GM18858 (cell line): Measurements from ENCODE around the gene GSC2.
"Not testable (repeated sequence)": the region's sequence is repeated elsewhere in the genome, so short reads cannot be mapped to it uniquely, and the experiment has no call there.

Experiments
- ATAC-seq: cut with Tn5 transposase; IDR thresholded peaks from one replicate; pipeline ENCODE4 v1.9.1; 2021; ENCODE audit not compliant: unreplicated experiment

Gene GSC2

DNA sequence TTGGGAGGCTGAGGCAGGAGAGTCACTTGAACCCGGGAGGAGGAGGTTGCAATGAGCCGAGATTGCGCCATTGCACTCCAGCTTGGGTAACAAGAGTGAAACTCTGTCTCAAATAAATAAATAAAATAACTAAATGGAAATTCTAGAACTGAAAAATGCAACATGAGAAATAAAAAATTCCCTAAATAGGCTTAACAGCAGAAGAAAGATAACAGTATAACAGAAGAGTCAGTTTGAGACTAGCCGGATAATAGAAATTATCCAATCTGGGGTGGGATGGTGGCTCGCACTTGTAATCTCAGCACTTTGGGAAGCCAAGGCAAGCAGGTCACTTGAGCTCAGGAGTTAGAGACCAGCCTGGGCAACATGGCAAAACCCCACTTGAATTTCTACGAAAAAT, 14.3 kb upstream of the GSC2 start:
- no peak for ATAC-seq

DNA sequence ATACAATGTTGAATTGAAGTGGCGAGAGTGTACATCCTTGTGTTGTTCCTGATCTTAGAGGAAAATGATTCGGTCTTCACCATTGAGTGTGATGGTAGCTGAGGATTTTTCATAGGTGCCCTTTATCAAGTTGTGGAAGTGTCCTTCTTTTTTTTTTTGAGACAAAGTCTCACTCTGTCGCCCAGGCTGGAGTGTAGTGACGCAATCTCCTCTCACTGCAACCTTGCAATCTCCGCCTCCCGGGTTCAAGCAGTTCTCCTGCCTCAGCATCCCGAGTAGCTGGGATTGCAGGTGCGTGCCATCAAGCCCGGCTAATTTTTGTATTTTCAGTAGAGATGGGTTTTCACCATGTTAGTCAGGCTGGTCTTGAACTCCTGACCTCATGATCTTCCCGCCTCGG, 8.6 kb upstream of the GSC2 start:
- ATAC-seq: not testable (repeated sequence)

DNA sequence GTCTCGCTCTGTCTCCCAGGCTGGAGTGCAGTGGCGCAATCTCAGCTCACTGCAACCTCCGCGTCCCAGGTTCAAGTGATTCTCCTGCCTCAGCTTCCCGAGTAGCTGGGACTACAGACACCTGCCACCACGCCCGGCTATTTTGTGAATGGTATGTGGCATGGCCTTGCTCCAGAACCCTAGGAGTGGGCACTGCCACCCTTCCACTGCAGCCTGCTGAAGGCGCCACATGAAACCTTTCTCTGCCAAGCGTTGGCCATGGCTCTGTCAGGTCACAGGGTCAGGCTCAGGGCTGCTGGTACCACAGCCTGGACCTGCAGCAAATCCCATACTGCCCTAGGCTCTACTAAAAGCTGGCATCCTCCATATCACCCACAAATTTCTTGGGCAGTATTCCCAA, 6.0 kb upstream of the GSC2 start:
- ATAC-seq: not testable (repeated sequence)

DNA sequence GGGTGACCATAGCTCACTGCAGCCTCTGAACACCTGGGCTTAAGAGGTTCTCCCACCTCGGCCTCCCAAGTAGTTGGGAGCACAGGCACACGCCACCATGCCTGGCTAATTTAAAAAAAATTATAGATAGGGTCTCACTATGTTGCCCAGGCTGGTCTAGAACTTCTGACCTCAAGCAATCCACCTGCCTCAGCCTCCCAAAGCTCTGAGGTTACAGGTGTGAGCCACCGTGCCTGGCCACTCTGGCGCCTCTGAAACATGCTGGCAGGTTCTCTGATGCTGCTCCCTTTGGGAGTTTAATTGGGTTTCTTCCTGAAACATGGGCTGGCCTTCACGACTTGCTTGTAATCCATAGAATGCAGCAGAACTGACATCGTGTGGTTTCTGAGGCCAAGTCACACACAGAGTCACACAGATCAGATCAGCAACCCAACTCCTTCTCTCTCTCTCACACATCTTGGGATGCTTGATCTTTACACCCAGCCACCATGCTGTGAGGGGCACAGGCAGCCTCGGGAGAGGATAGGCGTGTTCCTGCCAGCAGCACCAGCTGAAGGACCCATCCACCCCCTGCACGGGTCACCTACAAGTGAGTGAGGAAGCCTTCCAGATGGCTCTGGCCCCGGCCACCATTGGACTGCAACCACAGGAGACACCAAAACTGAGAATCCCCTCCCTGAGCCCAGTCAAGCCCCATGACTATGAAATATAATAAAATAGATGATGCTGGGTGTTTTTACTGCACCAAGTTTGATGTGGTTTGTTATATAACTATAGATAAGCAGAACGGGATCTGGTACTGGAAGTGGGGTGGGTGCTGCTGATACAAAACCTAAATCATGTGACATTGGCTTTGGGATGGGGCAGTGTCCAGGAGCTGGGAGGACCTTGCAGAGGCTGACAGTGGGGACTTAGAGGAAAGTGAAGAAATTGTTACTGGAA, 3.1 kb upstream of the GSC2 start:
- ATAC-seq: no peak

DNA sequence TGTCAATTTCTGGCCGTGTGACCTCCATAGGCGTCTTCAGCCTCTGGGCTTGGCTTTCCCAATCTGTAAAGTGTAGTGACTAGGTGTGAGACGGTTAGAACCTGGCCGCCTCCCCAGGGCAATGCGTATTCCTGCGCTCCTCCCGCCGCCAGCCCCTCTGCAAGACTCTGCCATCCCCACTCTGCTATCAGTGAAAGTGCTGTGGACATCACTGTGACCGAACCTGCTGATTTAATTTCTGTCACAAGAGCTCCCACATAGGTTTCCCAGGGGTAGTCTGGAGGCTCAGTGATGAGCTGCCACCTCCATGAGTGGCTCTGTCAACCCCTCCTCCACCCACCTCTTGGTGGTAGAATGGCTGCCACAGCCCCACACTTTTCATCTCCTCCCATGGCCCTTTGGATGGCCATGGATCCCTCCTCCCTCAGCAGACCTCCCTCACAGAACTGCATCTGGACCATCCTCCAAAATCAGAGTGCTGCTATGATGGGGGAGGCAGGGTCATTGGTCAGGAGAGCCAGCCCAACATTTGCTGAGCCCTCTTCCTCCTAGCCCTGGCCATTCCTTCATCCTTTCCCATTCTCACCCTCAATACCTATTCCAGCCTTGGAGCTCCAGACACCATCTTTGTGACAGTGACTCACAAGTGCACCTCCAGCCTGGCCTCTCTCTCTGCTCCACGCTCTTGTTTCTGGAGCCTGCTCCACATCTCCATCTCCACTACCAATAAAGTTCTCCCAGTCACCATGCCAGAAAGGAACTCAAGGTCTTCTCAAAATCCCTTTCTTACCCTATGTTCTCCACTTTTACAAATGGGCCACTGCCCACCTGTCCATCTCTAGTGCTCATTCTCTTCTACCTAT, 1.5 kb upstream of the GSC2 start:
- no peak for ATAC-seq

DNA sequence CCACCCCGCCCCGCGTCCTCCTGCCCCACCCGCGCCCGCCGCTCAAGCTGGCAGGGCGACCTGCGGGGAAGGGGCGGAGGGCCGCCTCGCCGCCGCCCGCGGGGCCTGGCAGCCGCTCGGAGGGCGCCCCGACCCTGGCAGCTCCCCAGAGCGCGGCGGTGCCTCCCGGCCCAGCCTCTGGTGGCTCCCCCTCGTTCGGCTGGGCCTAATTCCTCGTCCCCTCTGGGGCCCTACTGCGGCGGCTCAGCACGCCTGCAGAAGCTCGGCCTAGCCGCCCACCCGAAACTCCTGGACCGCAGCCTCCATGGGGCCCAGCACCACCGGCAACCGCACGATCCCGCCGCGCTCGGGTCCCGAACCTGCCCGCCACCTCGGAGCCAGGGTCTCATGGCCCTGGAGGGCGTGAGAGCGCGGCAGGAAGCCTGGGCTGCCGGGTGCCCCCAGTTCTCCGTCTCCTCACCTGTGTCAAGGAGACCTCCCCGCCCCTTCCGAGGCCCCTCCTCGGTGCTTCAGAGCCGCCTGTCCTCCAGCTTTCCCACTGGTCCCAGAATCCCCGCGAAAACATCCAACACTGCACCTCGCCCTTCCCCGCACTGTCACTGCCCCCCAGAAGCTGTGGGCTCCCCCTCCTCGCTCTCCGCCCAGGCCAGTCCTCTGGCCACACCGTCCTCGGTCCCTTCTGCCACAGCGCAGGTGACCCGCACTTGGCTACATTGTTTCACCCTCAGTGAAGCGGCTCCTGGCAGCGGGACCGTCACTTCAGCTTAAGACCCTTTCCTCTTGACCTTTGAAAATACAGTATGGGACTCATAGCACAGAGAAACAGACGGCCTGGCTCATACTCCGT, 613 bp upstream of the GSC2 start:
- no peak for ATAC-seq

DNA sequence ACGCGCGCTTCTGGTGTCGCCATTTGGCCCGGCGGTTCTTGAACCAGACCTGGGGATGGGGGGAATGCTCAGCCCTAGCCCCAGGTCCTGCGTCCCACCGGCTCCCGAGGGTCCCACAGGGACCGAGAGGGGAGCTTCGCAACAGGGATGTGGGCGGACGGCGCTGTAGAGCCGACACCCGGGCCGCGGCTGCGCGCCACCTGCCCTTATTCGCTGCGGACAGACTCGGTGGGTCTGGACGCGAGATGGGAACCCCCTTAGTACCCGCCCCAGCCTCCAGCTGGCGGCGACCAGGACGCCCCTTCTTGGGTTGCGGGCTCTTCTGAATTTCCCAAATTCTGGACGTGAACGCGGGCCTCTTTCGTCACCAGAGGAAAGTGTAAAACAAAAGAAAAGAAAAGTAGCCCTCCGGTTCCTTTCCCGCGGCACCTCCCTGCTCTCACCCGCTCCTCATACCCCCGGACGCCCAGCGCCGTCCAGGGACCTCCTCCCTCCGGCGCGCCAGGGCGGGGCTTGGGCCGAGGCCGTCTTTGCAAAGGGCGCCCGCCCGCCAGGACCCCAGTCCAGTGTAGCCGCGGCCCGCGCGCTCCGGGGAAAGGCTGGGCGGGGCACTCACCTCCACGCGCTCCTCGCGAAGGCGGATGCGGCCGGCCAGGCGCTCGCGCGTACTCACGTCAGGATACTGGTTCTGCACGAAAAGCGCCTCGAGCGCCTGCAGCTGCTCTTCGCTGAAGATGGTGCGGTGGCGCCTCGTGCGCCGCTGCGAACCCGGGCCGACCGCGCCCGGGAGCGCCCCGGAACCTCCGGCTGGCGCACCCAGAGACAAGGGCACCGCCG, 827 bp downstream of the GSC2 start:
- no peak for ATAC-seq

DNA sequence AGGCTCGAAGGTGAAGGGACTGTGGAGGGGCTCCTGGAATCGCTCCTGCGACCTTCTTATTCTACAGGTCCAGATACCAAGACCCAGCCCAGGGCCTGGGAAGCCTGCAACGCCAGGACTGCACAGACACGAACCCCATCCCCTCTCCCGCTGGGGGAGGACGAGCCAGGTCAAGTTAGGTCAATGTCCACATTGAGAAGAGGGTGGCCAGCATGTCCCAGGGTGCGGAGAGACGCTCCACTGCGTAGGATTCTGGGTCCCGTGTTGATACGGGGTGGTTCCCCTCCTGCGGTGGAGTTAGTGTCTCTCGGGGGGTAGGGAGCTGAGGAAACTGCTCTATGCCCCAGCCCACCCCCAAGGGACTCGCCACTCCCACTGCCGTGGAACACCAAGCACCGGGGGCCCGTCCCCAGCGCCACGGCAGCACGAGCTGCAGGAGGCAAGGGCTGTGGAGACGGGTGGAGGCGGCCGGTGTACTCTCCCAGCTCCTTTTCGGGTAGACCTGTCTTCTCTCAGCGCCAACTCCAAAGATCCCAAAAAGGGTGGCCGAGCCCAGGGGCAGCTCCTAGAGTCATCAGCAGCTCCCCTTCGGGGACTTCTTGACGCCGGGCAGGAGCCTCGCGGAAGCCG, 1.6 kb downstream of the GSC2 start:
- ATAC-seq: no peak

DNA sequence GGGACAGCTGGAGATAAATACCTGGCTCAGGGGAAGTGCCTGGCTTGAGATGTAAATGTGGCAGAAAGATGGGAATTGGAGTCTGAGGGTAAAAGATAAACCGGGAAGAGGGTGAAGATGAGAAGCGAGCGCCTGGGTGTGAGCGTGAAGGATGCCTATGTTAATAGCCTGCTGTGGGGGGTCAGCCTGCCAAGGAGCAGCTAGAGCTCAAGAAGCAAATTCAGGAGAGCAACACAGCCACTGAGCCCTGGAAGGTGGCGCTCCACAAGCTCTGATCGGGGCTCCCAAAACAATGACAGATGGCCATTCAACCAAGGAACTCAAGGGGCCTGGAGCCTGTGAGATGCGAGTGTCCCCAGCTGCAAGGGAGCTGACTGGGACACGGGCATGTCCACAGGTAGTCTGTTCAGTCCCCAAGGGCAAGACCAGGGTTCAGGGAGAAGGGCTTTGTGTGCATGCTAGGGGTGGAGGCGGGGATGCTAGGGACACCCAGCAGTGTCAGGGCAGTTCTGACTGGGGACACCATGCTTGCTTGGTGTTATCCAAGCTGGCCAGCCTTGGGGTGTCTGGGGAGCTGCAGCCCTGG, 2.8 kb downstream of the GSC2 start:
- no peak for ATAC-seq

DNA sequence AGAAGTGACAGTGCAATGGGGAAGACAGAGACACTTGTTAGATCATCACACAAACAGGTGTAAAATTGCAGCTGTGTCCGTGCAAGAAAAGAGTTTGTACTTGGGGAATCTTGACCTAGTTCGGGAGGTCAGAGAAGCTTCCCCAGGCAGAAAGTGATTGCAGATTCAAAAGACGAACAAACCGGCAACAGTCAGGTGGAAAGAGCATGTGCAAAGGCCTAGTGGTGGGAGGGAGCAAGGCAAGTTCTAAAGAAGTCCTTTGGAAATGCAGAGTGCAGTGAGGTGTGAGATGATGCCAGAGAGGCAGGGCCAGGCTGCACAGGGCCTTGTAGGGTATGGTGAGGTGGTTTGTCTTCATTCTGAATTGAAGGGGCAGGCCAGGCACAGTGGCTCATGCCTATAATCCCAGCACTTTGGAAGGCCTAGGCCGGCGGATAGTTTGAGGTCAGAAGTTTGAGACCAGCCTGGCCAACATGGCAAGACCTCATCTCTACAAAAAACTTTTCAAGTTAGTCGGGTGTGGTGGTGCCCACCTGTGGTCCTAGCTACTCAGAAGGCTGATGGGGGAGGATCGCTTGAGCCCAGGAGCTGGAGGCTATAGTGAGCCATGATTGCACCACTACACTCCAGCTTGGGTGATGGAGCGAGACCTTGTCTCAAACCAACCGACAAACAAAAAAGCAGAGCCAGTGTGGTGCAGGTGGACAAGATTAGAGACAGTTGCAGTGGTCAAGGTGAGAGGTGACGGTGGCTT, 3.7 kb downstream of the GSC2 start:
- ATAC-seq: no peak

DNA sequence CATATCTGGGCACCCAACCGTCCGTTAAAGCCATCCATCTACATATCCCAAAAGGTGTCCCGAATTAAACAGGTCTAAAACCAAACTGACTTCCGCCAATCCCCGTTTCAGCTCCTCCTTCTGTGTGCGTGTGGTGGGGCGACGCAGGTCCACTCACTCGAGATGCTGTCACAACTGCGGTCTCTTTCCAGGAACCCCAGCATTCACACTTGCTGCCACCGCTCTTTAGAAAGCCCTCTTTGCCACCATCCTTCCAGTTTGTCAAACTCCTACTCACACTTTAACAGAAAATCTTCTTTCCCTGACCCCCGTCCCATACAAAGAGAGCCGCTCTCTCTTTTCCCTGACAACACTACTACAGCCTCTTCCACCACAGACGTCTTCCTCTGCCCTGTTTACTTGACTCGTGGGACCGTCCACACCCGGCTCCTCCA, 6.1 kb downstream of the GSC2 start:
- ATAC-seq: no peak

DNA sequence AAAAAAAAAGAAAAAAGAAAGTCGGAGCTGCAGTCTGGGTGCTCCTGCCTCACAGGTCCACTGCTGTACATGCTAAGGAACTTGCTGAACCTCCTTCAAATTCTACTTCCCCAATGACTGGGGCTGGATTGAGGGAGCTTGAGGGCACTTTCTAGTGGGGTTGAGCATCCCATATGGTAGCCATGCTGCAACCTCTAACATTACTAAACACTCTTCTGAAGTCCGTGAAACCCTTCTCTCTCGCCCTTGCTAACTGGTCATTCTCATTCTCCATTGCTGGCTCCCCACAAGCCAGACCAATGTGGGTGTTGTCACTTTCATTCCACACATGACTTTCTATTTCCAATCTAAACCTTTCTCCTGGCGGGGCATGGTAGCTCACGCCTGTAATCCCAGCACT, 6.9 kb downstream of the GSC2 start:
- no peak for ATAC-seq

DNA sequence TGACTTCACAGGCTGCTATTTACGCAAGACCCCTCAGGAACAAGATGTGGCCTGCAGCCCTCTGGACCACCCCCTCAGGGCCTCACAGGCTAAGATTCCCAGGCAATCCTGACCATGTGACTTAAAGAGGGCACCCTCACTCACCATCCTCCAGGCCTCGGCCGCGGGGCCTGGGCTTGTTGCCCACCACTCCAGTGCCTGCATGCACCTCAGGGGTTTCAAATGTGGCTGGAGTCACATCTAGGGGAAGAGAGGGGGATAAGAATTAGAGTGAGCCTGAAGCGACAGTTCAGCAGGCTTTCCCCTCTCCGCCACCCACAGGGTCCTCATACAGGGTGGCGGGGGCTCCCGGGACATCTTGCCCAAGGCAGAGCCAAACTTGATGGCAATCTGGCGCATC, 7.7 kb downstream of the GSC2 start:
- ATAC-seq: no peak

DNA sequence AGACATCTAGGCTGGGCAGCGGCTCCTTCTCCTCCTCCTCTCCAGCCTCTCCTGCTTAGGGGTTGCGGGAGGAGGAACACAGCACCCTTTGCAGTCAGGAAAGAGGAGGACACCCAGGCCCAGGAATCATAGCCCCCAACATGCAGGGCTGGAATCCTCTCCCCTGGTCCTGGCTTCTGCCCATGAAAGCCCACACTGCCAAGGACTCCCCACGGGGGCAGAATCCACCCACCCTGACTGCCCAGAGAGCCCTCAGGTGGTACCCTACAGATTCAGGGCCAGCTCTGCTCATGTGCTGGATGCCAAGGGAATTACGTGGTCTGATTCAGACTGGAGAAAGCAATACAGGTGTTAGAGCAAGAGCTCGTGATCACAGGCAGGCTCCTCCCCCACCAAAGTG, 10.1 kb downstream of the GSC2 start:
- no peak for ATAC-seq

DNA sequence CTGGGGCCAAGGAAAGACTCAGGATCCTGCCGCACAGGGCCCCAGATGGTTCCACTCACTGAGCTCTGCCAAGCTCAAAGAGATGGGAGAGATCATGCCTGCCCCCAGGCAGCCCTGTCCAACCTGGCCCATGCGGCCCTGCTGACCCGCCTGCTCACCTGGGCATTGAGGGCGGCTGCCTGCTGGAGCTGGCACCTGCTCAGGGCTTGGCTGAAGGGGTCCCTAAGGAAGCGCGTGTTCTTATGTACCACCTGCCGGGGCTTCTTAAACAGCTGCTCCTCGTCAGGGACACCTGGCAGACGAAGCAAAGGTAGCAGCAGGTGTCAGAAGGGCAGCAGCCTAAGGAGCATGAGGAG, 11.1 kb downstream of the GSC2 start:
- no peak for ATAC-seq

DNA sequence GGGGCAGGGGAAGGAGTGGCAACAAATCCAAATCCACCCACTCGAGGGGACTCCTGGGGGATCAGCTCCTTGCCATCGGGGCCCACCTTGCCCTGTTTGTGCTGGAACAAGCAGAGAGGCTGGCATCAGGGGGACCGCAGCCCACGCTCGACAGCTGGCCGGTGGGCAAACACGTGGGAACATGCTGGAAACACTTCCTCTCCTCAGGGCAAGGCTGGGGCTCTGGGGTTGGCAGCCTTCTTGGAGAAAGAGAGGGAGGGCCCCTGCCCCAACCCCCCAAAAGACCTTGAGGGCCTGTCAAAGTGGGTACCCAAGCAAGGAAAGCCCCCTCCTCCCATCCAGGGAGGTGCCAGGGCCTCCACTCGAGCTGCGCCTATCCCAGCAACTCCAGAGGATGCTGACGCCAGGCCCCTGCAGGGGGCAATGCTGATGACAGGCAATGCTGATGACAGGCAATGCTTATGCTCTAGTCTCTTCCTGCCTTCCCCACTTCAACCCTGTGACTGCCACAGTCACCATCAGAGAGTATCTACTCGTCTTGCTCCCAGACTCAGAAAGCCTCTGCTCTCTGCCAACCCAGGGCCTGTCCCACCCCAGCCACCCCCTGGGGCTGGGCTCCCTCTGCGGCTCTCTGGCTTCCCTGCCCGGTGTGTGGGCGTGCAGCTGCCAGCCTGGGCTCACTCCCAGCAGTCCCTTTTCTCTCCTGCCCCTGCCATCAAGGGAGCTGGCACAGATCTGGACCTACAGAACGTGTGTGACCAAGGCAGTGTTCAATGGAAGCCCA, 11.7 kb downstream of the GSC2 start:
- no peak for ATAC-seq

DNA sequence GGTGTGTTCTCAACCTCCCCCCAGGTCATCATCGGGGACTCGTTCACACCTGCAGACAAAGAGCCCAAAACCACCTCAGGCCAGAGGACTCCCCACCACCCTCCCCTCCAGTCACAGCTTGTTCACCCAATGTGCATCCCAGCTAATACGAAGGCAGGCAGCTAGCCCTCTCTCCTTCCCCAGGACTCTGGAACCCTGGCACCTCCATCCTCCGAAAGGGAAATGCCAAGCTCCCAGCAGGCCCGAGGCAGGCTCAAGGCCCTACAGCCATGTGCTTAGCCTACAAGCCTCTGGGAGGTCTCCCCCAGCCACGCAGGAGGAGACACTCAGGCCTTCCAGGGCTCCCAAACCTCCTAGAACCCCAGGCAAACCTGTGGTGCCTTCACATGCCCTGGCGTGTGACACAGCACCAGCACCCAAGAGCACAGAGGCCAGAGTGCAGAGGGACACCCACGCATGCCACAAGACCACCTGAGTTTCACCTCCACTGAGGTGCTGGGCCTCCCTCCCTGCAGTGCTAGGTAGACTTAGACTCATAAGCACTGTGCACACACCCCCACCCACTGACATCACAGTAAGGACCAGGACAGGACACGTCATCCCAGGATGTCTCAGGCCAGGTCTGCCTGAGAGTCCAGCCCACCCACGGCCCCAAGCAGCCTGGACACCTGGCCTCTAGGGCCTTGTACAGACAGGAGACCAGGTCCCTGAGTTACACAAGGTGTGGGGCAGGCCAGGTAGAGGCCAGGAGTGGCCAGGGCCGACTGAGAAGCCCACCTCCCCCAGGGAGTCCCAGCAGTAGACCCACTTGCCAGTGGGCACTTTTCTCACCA, 12.5 kb downstream of the GSC2 start:
- no peak for ATAC-seq
